ENCODE results near the gene HGF. TPM values are rescaled to one million over a fixed set of nuclear protein-coding genes. Genes with fewer than 3 reads are reported as not detected.

Gene HGF
- total and polyA plus RNA-seq, 2 of the 8 experiments (the other 6 are each of a cell fraction or from before 2014, with no cell fraction given) = 0.05 to 0.60 TPM

DNA sequence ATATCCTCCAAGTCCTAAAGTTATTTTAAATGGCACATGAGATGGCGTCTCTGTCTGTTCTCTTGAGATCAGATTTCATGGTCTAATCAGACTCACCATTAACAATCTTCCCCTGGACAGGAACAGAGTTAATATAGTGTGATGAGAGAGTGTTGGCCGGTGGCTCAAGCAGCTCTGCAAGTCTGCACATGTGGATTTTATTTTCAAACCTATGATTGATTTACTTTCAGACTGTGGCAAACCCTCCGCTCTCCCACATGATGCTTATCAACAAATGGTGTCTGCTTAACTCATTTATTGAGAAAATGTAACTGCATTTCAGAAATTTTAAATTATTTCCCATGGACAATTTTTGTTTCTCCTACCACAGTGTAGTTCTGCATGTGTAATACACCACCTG is 46.5 kb upstream of the HGF start (continued):
- TF ChIP-seq, protein P1, sequence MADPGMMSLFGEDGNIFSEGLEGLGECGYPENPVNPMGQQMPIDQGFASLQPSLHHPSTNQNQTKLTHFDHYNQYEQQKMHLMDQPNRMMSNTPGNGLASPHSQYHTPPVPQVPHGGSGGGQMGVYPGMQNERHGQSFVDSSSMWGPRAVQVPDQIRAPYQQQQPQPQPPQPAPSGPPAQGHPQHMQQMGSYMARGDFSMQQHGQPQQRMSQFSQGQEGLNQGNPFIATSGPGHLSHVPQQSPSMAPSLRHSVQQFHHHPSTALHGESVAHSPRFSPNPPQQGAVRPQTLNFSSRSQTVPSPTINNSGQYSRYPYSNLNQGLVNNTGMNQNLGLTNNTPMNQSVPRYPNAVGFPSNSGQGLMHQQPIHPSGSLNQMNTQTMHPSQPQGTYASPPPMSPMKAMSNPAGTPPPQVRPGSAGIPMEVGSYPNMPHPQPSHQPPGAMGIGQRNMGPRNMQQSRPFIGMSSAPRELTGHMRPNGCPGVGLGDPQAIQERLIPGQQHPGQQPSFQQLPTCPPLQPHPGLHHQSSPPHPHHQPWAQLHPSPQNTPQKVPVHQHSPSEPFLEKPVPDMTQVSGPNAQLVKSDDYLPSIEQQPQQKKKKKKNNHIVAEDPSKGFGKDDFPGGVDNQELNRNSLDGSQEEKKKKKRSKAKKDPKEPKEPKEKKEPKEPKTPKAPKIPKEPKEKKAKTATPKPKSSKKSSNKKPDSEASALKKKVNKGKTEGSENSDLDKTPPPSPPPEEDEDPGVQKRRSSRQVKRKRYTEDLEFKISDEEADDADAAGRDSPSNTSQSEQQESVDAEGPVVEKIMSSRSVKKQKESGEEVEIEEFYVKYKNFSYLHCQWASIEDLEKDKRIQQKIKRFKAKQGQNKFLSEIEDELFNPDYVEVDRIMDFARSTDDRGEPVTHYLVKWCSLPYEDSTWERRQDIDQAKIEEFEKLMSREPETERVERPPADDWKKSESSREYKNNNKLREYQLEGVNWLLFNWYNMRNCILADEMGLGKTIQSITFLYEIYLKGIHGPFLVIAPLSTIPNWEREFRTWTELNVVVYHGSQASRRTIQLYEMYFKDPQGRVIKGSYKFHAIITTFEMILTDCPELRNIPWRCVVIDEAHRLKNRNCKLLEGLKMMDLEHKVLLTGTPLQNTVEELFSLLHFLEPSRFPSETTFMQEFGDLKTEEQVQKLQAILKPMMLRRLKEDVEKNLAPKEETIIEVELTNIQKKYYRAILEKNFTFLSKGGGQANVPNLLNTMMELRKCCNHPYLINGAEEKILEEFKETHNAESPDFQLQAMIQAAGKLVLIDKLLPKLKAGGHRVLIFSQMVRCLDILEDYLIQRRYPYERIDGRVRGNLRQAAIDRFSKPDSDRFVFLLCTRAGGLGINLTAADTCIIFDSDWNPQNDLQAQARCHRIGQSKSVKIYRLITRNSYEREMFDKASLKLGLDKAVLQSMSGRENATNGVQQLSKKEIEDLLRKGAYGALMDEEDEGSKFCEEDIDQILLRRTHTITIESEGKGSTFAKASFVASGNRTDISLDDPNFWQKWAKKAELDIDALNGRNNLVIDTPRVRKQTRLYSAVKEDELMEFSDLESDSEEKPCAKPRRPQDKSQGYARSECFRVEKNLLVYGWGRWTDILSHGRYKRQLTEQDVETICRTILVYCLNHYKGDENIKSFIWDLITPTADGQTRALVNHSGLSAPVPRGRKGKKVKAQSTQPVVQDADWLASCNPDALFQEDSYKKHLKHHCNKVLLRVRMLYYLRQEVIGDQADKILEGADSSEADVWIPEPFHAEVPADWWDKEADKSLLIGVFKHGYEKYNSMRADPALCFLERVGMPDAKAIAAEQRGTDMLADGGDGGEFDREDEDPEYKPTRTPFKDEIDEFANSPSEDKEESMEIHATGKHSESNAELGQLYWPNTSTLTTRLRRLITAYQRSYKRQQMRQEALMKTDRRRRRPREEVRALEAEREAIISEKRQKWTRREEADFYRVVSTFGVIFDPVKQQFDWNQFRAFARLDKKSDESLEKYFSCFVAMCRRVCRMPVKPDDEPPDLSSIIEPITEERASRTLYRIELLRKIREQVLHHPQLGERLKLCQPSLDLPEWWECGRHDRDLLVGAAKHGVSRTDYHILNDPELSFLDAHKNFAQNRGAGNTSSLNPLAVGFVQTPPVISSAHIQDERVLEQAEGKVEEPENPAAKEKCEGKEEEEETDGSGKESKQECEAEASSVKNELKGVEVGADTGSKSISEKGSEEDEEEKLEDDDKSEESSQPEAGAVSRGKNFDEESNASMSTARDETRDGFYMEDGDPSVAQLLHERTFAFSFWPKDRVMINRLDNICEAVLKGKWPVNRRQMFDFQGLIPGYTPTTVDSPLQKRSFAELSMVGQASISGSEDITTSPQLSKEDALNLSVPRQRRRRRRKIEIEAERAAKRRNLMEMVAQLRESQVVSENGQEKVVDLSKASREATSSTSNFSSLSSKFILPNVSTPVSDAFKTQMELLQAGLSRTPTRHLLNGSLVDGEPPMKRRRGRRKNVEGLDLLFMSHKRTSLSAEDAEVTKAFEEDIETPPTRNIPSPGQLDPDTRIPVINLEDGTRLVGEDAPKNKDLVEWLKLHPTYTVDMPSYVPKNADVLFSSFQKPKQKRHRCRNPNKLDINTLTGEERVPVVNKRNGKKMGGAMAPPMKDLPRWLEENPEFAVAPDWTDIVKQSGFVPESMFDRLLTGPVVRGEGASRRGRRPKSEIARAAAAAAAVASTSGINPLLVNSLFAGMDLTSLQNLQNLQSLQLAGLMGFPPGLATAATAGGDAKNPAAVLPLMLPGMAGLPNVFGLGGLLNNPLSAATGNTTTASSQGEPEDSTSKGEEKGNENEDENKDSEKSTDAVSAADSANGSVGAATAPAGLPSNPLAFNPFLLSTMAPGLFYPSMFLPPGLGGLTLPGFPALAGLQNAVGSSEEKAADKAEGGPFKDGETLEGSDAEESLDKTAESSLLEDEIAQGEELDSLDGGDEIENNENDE (IDR thresholded peaks at IDR 0.05; ENCODE audit: insufficient replicate concordance, low read length) = no peak
- TF ChIP-seq SP1 (IDR thresholded peaks at IDR 0.05; ENCODE audit: low read depth, low read length) = no peak
- no peak for TF ChIP-seq JUN (IDR thresholded peaks at IDR 0.05; ENCODE audit: low read depth, low read length)
